Gastroesophageal sphincter (tissue), 4 donors: ENCODE measurements around the gene RNLS. TPM values are rescaled to one million over a fixed set of nuclear protein-coding genes. Genes with fewer than 3 reads are reported as not detected.
"Not testable (repeated sequence)": the region's sequence is repeated elsewhere in the genome, so short reads cannot be mapped to it uniquely, and the experiment has no call there.

ENCODE experiments used
- ATAC-seq: fragments of 150-250 bp; one replicate; pipeline ENCODE4 v1.9.1; 2016; ENCODE audit warnings: mild to moderate bottlenecking, moderate library complexity
- H3K27ac ChIP-seq, 4 donors: fragments of 200-600 bp; sonication (generic) in 3 of 4; 1 replicate in 3 of 4; 2 replicates in 1 of 4; pipeline ENCODE4 v1.5.1; 2016 to 2019
- H3K27me3 ChIP-seq: fragments of 200-600 bp; sonication (generic); one replicate; pipeline ENCODE4 v1.5.1; 2019
- H3K36me3 ChIP-seq, 2 donors: fragments of 200-600 bp; sonication (generic); one replicate each; pipeline ENCODE4 v1.5.1; 2019; ENCODE audit warnings: control low read depth in 1 of 2
- H3K4me1 ChIP-seq, 3 donors: fragments of 200-600 bp; sonication (generic); 1 replicate in 2 of 3; 2 replicates in 1 of 3; pipeline ENCODE4 v1.5.1; 2016 to 2019; ENCODE audit warnings: control low read depth in 2 of 3
- H3K4me3 ChIP-seq, 2 donors: fragments of 200-600 bp; sonication (generic); one replicate each; pipeline ENCODE4 v1.5.1; 2019; ENCODE audit warnings: mild to moderate bottlenecking in 1 of 2, moderate library complexity in 1 of 2
- H3K9me3 ChIP-seq, 3 donors: fragments of 200-600 bp; sonication (generic); one replicate each; pipeline ENCODE4 v1.5.1; 2017 to 2019; ENCODE audit warnings: control low read depth in 2 of 3
- CTCF ChIP-seq, 4 experiments: fragments of 200-600 bp in 2 of 4; fragments of 450-650 bp in 2 of 4; sonication (generic) in 1 of 4; IDR thresholded peaks; one replicate each; pipeline ENCODE4 v1.5.1; 2017 to 2019; ENCODE audit warnings: antibody characterized with exemption in 4 of 4, mild to moderate bottlenecking in 2 of 4, moderate library complexity in 2 of 4
- EP300 ChIP-seq: sonication (generic); formaldehyde crosslinking; IDR thresholded peaks from one replicate; pipeline ENCODE4 v1.6.1; 2017; ENCODE audit warnings: antibody characterized with exemption, mild to moderate bottlenecking
- POLR2A ChIP-seq, 2 donors: fragments of 450-650 bp; IDR thresholded peaks; one replicate each; pipeline ENCODE4 v1.6.1; 2017; ENCODE audit warnings: antibody characterized with exemption in 2 of 2, mild to moderate bottlenecking in 2 of 2, moderate library complexity in 1 of 2
- POLR2AphosphoS5 ChIP-seq: sonication (generic); formaldehyde crosslinking; IDR thresholded peaks from one replicate; pipeline ENCODE4 v1.6.1; 2017; ENCODE audit warnings: antibody characterized with exemption
- WGBS, 2 donors: methylation state at CpG; one replicate each; pipeline ENCODE4 v1.1.5; 2018; ENCODE audit warnings: low coverage in 1 of 2; 5-methylcytosine and 5-hydroxymethylcytosine counted together
- total RNA-seq, 4 donors: library from RNA; depleted of rRNA; stranded (reverse); fragments of >200 nt; gene quantifications; one replicate each; pipeline ENCODE4 v1.1.0, GENCODE V29; 2016

RNLS gene
- total RNA-seq, 4 donors from 2014 or later = 9.4 to 25.1 (median 15.3) TPM

- Histone ChIP-seq H3K4me1 (peaks cover 0 to 29% (median 4%) of the 10 kb centered on the region in 3 donors), H3K36me3 (no peaks in the 10 kb centered on the region), H3K9me3 (no peaks in the 10 kb centered on the region), H3K4me3 (no peak overlapping the region), H3K27ac (no peak overlapping the region), H3K27me3 (no peaks in the 10 kb centered on the region)
- ATAC-seq = no peak
- TF ChIP-seq EP300 (no peak), POLR2A (IDR thresholded peaks at IDR 0.05) (no peak), CTCF (IDR thresholded peaks at IDR 0.05) (no peak), POLR2AphosphoS5 (no peak)
- WGBS, 2 donors = 37 to 39% methylated on average over 3 of the region's 3 CpGs
Measured at GRCh38 chr10:88493691-88494483, 89.2 kb downstream of the RNLS start.

GRCh38 chr10:88491314-88491713 is 91.8 kb downstream of the RNLS start:
- WGBS, 2 donors = 86 to 100% methylated on average over 1 of the region's 1 CpG
- TF ChIP-seq CTCF (IDR thresholded peaks at IDR 0.05) (no peak), POLR2A (IDR thresholded peaks at IDR 0.05) (no peak), POLR2AphosphoS5 (no peak), EP300 (no peak)
- H3K4me3 ChIP-seq = no peak overlapping the region
- H3K27ac ChIP-seq = no peak overlapping the region
- no peaks in the 10 kb centered on the region for H3K27me3 ChIP-seq
- no peaks in the 10 kb centered on the region for H3K9me3 ChIP-seq
- H3K4me1 ChIP-seq = peaks cover 0 to 25% (median 4%) of the 10 kb centered on the region in 3 donors
- no peaks in the 10 kb centered on the region for H3K36me3 ChIP-seq
- ATAC-seq = no peak

DNA sequence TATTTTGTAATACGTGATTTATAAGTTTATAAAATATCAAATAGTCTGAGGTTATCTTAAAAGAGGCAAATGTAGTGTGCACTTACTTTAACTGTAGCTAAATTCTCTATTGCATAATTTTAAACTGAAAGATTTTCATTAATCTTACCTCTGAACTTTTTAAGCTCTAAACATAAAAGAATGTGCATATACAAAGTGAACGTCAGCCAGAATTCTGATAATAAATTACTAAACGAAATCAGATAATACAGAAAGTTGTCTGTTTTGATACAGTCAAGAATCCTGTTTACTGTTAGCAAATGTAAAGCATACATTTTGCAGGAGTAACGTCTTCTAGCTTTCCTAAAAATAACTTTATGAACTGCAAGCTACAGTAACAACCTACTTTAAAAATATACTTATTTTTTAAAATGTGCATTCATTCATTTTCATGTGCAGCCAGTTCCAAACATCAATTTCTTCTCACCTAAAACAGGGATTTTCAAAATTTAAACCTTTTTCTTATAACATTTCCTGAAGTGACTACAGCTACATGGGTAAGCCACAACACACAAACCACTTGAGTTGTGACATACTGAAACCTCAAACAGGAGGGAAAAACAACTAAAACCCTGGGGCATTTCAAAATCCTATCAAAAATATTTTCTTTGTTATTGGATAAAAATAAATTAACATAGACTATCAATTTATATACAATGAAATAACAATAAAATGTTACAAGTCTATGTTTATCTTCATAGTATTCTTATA is 92.7 kb downstream of the RNLS start:
- ATAC-seq = no peak
- WGBS, 2 donors = 61 to 63% methylated on average over 4 of the region's 4 CpGs
- TF ChIP-seq POLR2AphosphoS5 = no peak
- peaks cover 0 to 25% (median 4%) of the 10 kb centered on the region in 3 donors for H3K4me1 ChIP-seq
- no peak overlapping the region for H3K27ac ChIP-seq
- no peaks in the 10 kb centered on the region for H3K36me3 ChIP-seq
- no peaks in the 10 kb centered on the region for H3K27me3 ChIP-seq
- no peak overlapping the region for H3K4me3 ChIP-seq
- H3K9me3 ChIP-seq = no peaks in the 10 kb centered on the region

DNA sequence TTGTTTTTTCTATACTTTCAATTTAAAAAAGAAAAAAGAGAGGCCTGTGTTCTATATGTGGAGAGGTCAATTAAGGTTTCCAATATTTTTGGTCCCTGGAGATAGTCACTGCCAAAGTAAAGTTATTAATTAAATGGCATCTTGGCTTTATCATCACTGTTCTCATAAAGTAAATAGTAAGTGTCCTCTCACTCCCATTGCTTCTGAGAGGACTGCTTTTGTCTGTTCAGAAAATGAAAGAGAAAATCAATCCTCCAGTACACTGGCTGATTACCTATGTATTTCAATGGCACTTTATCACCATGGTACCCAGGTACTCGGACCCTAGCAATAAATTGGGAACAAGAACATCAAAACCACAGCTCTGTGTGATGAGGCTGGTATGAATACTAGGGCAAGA is 94.0 kb downstream of the RNLS start:
- Histone ChIP-seq H3K36me3 (no peaks in the 10 kb centered on the region), H3K27me3 (no peaks in the 10 kb centered on the region), H3K9me3 (no peaks in the 10 kb centered on the region), H3K4me3 (no peak overlapping the region), H3K27ac (no peak overlapping the region), H3K4me1 (peaks cover 0 to 24% (median 4%) of the 10 kb centered on the region in 3 donors)
- WGBS, 2 donors = 17 to 33% methylated on average over 1 of the region's 1 CpG
- TF ChIP-seq EP300 (no peak), CTCF (IDR thresholded peaks at IDR 0.05) (no peak), POLR2A (IDR thresholded peaks at IDR 0.05) (no peak), POLR2AphosphoS5 (no peak)
- ATAC-seq = no peak

- ATAC-seq, H3K36me3 ChIP-seq, H3K9me3 ChIP-seq, H3K4me3 ChIP-seq, H3K27ac ChIP-seq, H3K27me3 ChIP-seq: not testable (repeated sequence)
- H3K4me1 ChIP-seq = peaks cover 0 to 15% (median 0%) of the 10 kb centered on the region in 3 donors
- 94 to 100% methylated on average over 2 of the region's 2 CpGs for WGBS, 2 donors
Measured at GRCh38 chr10:88486816-88487215, 96.3 kb downstream of the RNLS start.
